Right cardiac atrium (tissue), 5 donors: ENCODE results near the gene RDH5. TPM values are rescaled to one million over a fixed set of nuclear protein-coding genes. Genes with fewer than 3 reads are reported as not detected.

Source experiments
- ATAC-seq, 2 donors: fragments of 200-7000 bp; cut with Tn5 transposase; one replicate each; pipeline versions ENCODE4 v1.8.0 to v1.9.1; 2020; ENCODE audit warnings: moderate library complexity in 2 of 2, mild to moderate bottlenecking in 1 of 2
- DNase-seq, 3 donors: peaks; one replicate each; pipeline ENCODE4 v3.0.0-alpha.2; 2020
- H3K27ac ChIP-seq: one replicate; pipeline ENCODE4 v1.5.1; 2013; ENCODE audit warnings: mild to moderate bottlenecking, low read length, control low read depth, moderate library complexity
- H3K27me3 ChIP-seq: one replicate; pipeline ENCODE4 v1.6.1; 2013; ENCODE audit not compliant: control insufficient read depth, insufficient read depth
- H3K4me1 ChIP-seq: one replicate; pipeline ENCODE4 v1.6.1; 2013; ENCODE audit warnings: low read length; ENCODE audit not compliant: control insufficient read depth, insufficient read depth
- H3K4me3 ChIP-seq: one replicate; pipeline ENCODE4 v1.5.1; 2013; ENCODE audit warnings: low read length, control low read depth
- H3K9me3 ChIP-seq: one replicate; pipeline ENCODE4 v1.6.1; 2013; ENCODE audit warnings: low read length; ENCODE audit not compliant: control insufficient read depth
- WGBS: extraction: QIAGEN DNeasy Blood & Tissue Kit; methylation state at CpG from one replicate; pipeline ENCODE4 v1.1.7; 2013; 5-methylcytosine and 5-hydroxymethylcytosine counted together
- intact Hi-C, 4 donors: fragments of 100-400 bp; cut with DNase I; formaldehyde crosslinking; loops; one replicate each; pipeline versions ENCODE4 v1.11.0 to v1.14.0; 2022 to 2023
- polyA plus RNA-seq: library from polyadenylated mRNA; stranded (reverse); fragments of 200-250 nt; gene quantifications from one replicate; pipeline ENCODE4 v1.2.3, GENCODE V29; 2013
- total RNA-seq, 4 donors: library from RNA; stranded (reverse); fragmentation: NEBNext Ultra II Directional; extraction: Animal tissue kit (Norgen Biotek cat#: 25700); gene quantifications; one replicate each; pipeline ENCODE4 v1.2.1, GENCODE V29; 2021
- donor health status: healthy with polysubstance abuse.
- donor health status: DM: no; HTN: yes; CAD: no.
- donor health status: DM: no; HTN: no; CAD: no.
- donor health status: DM: no; HTN: yes; CAD: no; lungs with severe emphysema.
- donor health status: DM: yes; HTN: yes; CAD: no.

The RDH5 gene
- total and polyA plus RNA-seq, 5 donors, result 15.9 to 27.7 (median 24.1) TPM

DNA sequence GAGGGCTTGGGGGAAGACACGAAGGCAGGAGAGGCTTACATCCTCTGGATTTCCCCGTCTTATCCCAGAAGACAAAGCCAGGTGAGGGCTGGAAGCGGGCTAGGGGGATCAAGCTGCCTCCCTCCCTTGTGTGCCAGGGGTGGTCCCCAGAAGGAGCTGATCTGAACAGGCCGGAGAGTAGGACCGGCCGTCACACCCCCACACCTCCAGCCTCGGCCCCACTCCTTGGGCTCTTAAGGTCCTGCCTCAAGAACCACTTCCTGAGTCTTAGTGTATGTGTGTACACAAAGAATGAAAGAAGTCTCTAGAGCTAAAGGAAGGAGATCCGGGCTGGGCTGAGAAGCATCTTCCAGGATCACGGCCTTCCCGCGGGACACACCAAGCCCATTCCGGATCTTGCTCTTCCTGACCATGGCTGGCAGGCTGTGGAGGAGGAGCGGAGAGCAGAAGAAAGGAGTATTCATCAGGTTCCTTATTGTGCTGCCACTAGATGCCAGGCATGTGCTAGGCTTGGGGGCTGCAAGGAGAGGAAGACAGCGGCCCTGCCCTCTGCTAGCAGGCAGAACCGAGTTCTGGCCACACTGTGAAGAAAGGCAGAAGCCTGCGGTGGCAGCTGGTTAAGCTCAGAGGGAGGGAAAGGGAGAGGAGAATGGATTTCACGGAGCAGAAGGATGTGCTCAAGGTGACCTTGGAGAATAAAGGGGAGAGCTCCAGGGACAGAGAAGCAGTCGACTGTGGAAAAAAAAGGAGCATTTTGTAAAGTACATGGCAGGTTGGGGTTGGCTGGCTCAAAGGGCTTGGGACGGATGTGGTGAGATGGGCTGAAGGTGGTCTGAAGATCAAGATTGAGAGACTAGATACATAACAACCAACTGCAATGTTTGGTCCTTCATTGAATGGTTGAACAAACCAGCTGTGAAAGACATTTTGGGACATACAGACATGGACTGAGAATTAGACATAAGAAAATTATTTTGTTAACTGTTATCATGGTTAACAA, 9.9 kb downstream of the RDH5 start:
- Histone ChIP-seq H3K27me3 (no peaks in the 10 kb centered on the region), H3K9me3 (no peaks in the 10 kb centered on the region), H3K27ac (peak overlapping the region; percentile 99), H3K4me1 (peaks cover 4% of the 10 kb centered on the region), H3K4me3 (peak overlapping the region; percentile 97)
- WGBS, result 4% methylated on average over 19 of the region's 19 CpGs
- intact Hi-C loops, result no loop called here
- ATAC-seq (peak; percentile 5 to 11), DNase-seq (peak in 1 of 3 donors; percentile 73)

DNA sequence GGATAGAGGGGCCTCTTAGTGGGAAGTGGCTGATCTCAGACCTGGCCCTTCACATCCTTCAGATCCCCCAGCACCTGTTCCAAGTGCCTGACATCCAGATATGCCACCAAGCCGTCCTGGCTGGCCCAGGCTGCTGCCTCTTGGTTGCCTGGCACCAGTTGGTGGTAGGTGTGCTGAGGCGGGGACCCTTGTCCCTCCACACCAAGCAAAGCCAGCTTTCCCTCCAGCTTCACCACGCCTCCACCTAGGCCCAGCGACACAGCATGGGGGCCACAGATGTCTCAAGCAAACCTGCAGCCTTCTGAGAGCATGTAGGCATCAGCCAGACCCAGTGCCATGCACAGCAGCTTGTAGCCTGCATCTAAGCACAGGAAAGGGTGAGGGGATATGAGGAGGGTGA, 12.1 kb downstream of the RDH5 start:
- DNase-seq, result peak in 1 of 3 donors; percentile 56
- intact Hi-C loops, result no loop called here
- H3K9me3 ChIP-seq, result no peaks in the 10 kb centered on the region
- H3K4me1 ChIP-seq, result no peaks in the 10 kb centered on the region
- H3K4me3 ChIP-seq, result no peak overlapping the region
- WGBS, result 83% methylated on average over 4 of the region's 4 CpGs
- H3K27me3 ChIP-seq, result no peaks in the 10 kb centered on the region
- no peak for ATAC-seq
- H3K27ac ChIP-seq, result no peak overlapping the region

DNA sequence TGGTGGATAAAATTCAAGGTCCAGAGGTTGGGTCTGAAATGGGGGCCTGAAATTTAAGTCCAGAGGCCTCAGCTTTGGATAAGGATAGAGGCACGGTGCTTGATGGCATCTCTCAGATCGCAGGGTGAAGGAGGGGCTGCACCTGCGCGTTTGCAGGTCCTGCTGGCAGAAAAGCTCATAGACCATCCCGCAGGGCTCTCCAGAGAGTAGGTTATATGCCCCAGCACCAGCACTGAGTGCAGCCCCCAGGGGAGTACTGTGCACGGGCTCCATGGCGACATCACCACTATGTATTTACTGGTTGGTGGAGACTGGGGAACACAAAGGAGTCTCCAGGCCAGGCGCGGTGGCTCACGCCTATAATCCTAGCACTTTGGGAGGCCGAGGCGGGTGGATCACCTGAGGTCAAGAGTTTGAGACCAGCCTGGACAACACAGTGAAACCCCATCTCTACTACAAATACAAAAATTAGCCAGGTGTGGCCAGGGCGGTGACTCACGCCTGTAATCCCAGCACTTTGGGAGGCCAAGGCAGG, 12.9 kb downstream of the RDH5 start:
- DNase-seq (peak in 1 of 3 donors; percentile 38), ATAC-seq (no peak)
- intact Hi-C loops, result no loop called here
- Histone ChIP-seq H3K4me3 (no peak overlapping the region), H3K27me3 (no peaks in the 10 kb centered on the region), H3K9me3 (no peaks in the 10 kb centered on the region), H3K27ac (no peak overlapping the region), H3K4me1 (no peaks in the 10 kb centered on the region)
- 86% methylated on average over 14 of the region's 14 CpGs for WGBS

DNA sequence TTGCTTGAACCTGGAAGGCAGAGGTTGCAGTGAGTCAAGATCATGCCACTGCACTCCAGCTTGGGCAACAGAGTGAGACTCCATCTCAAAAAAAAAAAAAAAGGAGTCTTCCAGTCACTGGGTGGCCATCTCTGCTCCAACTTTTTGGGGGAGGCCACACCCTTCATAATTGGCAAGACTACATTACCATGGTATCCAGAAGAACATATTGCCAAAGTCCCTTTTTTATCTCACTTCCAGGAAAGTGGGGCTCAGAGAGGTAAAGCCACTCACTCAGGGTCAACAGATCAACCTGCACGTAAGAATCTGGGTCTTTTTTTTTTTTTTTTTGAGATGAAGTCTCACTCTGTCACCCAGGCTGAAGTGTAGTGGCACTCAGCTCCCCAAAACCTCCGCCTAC, 13.7 kb downstream of the RDH5 start:
- ATAC-seq, result no peak
- intact Hi-C loops, result no loop called here

DNA sequence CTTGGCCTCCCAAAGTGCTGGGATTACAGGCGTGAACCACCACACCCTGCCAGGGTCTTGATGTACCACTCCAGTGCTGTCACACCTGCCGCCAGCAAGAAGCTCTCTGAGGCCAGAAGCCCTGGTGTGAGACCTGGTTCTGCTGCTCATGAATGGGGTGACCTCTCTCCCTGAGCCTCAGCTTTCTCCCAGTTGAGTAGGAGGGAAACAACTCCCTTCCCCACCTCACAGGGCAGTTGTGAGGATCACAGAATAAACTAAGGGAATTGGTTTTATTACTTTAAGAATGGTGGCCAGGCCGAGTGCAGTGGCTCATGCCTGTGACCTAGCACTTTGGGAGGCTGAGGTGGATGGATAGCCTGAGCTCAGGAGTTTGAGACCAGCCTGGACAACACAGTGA, 14.4 kb downstream of the RDH5 start:
- DNase-seq (no peak), ATAC-seq (no peak)
- Histone ChIP-seq H3K4me3 (no peak overlapping the region), H3K27ac (no peak overlapping the region), H3K27me3 (no peaks in the 10 kb centered on the region), H3K9me3 (no peaks in the 10 kb centered on the region), H3K4me1 (no peaks in the 10 kb centered on the region)
- WGBS, result 87% methylated on average over 3 of the region's 3 CpGs
- intact Hi-C loops, result no loop called here

More for the DNA sequence above, 13.7 kb downstream of the RDH5 start:
- Histone ChIP-seq H3K27me3 (no peaks in the 10 kb centered on the region), H3K4me3 (no peak overlapping the region), H3K4me1 (no peaks in the 10 kb centered on the region), H3K9me3 (no peaks in the 10 kb centered on the region), H3K27ac (no peak overlapping the region)
- 86% methylated on average over 2 of the region's 2 CpGs for WGBS
- DNase-seq, result no peak

DNA sequence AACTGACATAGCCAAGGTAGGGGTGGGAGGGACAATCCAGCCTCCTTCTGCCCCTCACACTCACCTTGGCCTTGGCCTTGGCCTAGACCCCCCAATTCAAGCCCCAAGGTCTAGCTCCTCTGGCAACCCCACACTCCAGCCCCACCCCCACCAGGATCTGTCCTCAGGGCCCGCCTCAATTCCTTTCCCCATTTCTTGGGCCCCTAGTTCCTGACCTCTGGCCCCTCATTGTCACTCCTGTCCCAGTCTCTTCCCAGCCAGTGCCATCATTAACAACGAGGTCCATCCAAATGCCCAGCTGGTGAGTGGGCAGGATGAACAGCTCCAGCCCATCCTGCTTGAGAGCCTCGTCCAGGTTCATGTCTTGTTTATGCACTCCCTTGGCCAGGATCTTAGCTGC, 15.9 kb downstream of the RDH5 start:
- no peak overlapping the region for H3K4me3 ChIP-seq
- H3K27ac ChIP-seq, result no peak overlapping the region
- H3K9me3 ChIP-seq, result no peaks in the 10 kb centered on the region
- ATAC-seq (no peak), DNase-seq (no peak)
- no peaks in the 10 kb centered on the region for H3K27me3 ChIP-seq
- intact Hi-C loops, result loop anchor here in 1 of 4 donors (5.0 kb wide), 1 partner anchor 206 kb away; no protein-coding TSS in a partner anchor
- no peaks in the 10 kb centered on the region for H3K4me1 ChIP-seq
- 56% methylated on average over 3 of the region's 3 CpGs for WGBS

DNA sequence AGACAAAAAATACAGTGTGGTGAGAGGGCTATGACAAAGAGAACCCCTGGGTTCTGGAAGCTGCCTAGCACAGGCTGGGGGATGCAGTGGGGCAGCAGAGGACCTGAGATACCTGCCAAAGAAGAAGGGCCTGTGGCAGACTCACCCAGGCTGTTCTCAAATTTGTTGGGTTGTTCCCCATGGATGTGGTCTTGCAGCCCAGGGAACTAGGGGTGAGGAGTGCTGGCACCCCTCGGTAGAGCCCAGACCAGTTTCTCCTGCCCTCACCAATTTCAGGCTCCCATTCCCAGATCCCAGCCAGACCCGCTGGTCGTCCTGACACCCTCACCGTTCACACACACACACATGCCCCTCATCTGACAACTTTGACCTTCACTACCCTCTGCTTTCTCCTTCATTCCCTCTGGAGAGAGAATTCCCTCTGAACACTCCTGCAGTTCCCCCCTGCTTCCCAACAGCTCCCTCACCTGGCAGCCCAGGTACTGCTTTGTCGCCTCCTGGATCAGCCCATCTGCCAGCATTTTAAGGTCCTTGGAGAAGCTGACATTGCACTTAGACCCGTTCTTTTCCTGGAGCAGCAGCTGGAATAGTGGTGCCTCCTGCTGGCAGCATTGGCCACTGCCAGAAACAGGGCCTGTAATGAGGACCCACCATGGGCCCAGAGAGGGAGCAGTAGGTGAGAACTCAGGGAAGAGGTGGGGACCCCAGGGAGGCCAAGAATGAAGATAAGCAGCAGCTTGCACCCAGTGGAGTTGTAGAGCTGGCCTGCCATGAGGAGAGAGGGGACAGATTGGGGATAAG, 16.8 kb downstream of the RDH5 start:
- Histone ChIP-seq H3K4me3 (no peak overlapping the region), H3K27ac (peak overlapping the region; percentile 25), H3K4me1 (no peaks in the 10 kb centered on the region), H3K9me3 (no peaks in the 10 kb centered on the region), H3K27me3 (no peaks in the 10 kb centered on the region)
- intact Hi-C loops, result loop anchor here in 1 of 4 donors (5.0 kb wide), 1 partner anchor 205 kb away; no protein-coding TSS in a partner anchor
- 34% methylated on average over 6 of the region's 6 CpGs for WGBS
- DNase-seq (peak; percentile 64 to 87 (median 85)), ATAC-seq (peak; percentile 57 to 61)

DNA sequence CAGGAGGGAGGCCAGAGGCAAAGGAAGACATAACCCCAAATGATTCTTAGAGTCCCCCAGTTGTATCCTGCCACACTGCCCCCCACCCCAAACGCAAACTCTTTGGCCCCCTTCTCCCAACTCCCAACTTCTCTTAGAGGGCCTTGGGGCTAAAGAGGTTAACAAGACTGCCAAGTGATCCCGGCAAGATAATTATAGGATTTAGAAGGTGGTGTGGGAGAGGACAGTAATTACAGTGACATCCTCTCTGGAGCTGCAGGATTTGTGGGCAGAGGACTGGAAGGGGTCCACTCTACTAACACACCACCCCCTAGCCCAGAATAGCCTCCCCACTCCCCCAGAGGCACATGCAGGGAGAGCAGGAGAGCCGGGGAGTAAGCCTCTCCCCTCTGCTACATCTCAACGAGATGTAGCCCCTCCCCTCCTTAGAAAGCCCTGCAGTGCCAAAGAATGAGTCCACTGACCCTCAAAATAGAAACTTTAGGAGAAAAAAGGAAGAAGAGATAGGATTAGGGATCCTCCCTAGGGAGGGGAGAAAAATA, 17.5 kb downstream of the RDH5 start:
- ATAC-seq, result peak; percentile 22 to 38
- no peaks in the 10 kb centered on the region for H3K27me3 ChIP-seq
- peak overlapping the region; percentile 68 for H3K27ac ChIP-seq
- H3K4me1 ChIP-seq, result no peaks in the 10 kb centered on the region
- no peaks in the 10 kb centered on the region for H3K9me3 ChIP-seq
- intact Hi-C loops, result loop anchor here in 2 of 4 donors (2.0 to 5.0 kb wide), 2 partner anchors 203 to 205 kb away; no protein-coding TSS in a partner anchor
- DNase-seq, result no peak
- H3K4me3 ChIP-seq, result no peak overlapping the region
- 8% methylated on average over 4 of the region's 4 CpGs for WGBS

DNA sequence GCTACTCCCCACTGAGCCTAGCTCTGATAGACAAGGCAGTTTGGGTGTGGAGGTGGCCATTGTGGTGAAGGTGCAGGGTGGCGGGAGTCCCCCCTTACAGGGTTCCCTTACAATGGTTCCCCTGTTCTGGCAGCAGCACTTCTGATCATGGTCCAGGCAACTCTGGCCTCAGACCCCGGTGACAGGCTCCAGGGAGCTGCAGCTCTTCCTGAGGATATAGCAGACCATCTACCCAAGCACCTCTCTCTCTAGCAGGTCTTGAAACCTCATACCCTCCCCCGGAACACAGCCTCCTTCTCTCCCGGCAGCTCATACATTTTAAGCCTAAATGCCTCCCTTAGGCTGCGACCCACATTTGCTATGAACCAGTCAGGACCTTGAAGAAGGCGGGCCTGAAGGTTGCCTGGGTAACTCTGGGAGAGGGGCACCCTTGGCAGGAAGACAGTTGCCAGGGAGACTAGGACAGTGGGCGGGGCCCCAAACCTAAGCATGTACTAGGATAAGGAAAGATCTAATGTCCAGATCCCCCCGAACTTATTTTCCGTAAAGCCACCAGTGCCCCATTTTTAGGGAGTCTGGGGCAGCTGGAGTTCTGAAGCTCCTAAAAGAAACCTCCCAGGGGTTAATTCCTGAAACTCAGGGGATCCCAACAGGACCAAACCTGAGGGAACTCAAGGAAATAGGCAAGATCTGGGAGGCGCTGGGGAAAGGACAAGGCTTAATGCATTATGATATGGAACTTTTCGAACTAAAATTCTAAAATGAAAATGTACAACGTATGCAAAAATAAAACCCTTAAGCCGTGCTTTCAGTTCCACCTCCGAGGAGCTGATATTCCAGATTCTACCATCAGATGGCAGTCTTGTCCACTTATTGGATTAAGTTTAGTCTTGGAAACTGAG, 18.2 kb downstream of the RDH5 start:
- Histone ChIP-seq H3K4me1 (no peaks in the 10 kb centered on the region), H3K4me3 (peak overlapping the region; percentile 75), H3K27me3 (no peaks in the 10 kb centered on the region), H3K27ac (peak overlapping the region; percentile 68), H3K9me3 (no peaks in the 10 kb centered on the region)
- WGBS, result 2% methylated on average over 14 of the region's 14 CpGs
- DNase-seq, result peak; percentile 89 to 94 (median 93)
- intact Hi-C loops, result loop anchor here in 2 of 4 donors (2.0 to 5.0 kb wide), 2 partner anchors 202 to 204 kb away; no protein-coding TSS in a partner anchor
- ATAC-seq, result peak; percentile 83

DNA sequence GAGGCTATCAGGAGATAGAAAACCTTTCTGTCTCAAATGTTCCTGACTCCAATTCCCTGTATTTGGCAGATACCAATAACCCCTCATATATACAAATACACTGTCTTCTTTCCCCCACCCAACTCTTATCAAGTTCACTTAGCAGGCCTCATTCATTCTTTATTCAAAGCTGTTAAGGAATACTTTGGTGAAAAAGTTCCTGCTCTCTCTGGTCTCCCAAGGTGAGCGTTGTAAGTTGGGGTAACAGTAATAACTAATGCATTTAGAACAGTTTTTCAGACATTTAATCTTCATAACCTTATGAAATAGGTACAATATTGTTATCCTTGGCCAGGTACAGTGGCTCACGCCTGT, 18.8 kb downstream of the RDH5 start:
- no peak for DNase-seq
- 80% methylated on average over 2 of the region's 2 CpGs for WGBS
- Histone ChIP-seq H3K4me1 (no peaks in the 10 kb centered on the region), H3K27ac (no peak overlapping the region), H3K4me3 (no peak overlapping the region), H3K27me3 (no peaks in the 10 kb centered on the region), H3K9me3 (no peaks in the 10 kb centered on the region)
- ATAC-seq, result no peak
- intact Hi-C loops, result loop anchor here in 2 of 4 donors (2.0 to 5.0 kb wide), 2 partner anchors 202 to 203 kb away; no protein-coding TSS in a partner anchor
